HG02571 (cell line): Measurements from ENCODE around the gene GAMT.

Experiments
- ATAC-seq: cut with Tn5 transposase; IDR thresholded peaks from one replicate; pipeline ENCODE4 v1.9.1; 2021; ENCODE audit warnings: mild to moderate bottlenecking, moderate library complexity; ENCODE audit not compliant: unreplicated experiment

The GAMT gene

DNA sequence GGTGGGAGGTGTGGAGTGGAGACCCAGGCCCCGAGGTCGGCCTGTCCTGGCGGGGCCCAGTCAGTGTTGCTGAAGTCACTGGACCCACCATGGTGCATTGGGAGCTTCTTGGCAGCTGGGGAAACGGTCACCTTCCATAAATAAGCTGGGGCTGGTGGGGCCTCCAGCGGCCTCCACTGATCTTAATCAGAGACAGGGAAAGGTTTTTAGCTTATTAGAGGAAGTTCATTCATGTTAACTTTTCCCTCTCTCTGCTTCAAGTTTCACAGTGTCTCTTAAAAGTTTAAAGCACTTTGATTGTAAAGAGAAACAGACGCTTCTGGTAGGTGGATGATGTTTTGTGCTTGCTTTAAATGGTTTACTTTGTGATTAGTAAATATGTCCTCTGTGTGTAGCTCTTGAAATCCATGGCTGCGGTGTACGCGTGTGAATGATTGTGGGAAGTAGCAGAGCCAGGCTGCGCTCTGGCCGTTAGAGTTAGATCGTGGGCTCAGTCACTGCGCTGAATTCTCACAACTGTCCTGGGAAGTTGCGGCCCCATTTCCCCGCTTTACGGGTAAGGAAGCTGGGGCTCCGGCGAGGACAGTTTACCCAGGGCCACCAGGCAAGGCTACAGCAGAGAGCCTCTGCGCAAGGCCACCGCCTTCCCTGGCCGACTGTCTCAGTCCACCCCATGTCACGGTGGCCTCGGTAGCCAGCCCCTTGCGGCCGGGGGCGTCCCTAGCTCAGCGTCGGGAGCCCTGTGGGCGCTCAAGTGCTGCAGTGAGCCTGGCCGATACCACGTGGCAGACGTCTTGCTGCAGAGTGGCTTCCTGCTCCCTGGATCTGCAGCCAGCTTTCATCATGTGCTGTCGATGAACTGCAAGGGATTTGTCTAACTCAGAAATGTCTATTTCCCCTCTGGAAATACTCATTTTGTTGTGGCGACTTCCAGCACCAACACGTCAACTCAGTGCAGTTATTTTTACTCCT lies 34.2 kb downstream of the GAMT start:
- no peak for ATAC-seq

DNA sequence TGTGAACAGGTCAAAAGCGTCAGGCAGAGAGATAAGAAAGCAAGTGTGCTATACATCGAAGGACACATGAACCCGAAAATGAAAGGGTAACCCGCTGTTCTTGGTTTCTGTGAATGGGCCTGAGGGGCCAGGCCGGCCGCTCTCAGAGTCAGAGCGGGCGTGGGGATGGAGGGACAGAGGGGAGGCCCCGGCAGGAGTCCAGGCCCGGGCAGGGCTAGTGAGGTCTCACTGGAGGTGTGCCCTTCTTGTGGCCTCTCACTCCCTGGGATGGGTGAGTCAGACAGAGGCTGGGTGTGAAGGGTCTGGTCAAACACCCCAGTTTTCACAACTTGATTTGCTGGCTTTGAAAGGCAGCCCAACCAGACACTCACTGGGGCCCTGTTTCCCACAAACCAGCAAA lies 35.0 kb downstream of the GAMT start:
- ATAC-seq, result no peak

DNA sequence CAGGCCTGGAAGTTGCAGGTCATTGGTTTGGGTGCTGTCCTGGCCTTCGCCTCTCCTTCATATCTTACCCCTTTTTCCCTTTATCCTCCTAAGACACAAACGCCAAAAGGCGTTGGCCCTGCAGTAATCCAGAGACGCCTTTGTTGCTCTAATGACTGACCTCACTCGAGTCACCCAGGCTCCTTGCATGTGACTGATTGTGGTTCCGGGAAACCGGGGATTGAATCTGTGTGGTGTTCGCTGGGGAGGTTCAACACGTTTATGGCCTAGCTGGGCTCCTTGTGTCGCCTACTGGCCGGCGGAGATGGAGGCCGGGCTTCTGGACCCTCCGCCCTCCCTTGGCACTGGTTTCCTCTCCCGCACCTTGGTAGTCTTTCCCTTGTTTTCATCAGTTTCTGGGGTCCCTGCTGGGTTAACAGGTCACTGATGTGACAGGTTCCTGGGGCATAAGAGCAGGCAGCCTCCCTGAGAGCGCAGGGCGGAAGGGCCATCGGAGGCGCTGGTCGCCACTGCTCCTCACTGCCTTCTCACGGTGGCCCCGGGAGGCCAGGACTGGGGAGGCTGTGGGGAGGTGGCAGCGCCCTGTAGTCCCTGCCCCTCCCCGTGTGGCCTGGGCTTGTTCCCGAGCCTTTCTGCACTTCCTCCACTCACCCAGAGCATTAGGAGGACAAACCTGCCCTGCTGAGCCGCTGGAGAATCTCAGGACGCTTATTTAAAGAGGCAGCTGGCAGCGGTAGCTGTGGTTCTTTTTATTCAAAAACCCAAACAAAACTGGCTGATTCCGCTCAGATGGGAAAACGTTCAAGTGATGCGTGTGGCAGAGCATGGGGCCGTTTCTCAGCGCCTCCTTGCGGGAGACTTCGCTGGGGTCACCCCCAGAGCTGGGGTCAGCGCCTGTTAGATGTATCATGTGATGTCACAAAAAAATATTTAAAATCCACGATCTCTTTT lies 35.7 kb downstream of the GAMT start:
- no peak for ATAC-seq

- no peak for ATAC-seq
Observed at GRCh38 chr19:1364070-1364704, 37.2 kb downstream of the GAMT start.

- no peak for ATAC-seq
Observed at GRCh38 chr19:1363599-1363998, 37.7 kb downstream of the GAMT start.

DNA sequence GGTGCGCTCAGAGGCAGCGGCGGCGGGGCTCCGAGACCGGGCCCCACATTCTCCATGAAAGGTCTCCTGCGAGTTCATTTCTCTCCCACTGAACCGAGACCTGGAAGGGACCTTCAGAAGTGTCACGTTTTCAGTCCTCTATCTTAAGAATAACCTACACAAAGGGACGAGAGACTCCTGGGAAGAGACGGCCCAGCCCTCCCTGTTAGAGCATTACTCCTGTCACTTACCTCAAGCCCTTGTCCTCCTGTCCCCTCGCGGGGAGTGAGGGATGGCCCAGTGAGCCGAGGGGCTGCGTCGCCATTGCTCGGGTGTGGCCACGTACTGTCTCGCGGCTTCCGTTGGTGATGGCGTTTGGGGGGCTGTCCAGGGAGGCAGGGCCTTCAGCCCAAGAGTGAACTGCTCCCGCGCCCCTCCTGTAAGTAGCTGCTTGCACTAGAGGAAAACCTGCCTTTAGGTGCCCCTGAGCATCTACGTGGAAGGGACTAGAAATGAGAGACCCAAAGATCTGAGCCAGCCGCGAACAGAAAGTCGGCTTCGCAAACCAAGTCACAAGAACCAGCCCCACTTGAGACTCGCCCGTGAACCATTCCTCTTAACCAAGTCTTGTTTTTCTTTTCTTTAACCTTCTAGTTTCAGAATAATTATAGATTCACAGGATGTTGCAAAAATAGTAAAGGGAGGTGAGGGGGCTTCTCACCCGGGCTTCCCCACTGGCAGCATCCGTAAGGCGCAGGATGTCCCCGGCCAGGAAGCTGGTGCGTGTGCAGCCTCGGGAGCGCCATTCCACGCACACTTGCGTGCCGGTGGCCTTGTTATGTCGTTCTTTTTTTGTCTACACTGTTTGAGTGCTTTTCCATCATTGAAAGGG lies 38.7 kb downstream of the GAMT start:
- no peak for ATAC-seq

- ATAC-seq, result no peak
Observed at GRCh38 chr19:1361601-1362386, 39.5 kb downstream of the GAMT start.

- ATAC-seq, result no peak
Observed at GRCh38 chr19:1360818-1361461, 40.4 kb downstream of the GAMT start.

- no peak for ATAC-seq
Observed at GRCh38 chr19:1360126-1360817, 41.1 kb downstream of the GAMT start.

DNA sequence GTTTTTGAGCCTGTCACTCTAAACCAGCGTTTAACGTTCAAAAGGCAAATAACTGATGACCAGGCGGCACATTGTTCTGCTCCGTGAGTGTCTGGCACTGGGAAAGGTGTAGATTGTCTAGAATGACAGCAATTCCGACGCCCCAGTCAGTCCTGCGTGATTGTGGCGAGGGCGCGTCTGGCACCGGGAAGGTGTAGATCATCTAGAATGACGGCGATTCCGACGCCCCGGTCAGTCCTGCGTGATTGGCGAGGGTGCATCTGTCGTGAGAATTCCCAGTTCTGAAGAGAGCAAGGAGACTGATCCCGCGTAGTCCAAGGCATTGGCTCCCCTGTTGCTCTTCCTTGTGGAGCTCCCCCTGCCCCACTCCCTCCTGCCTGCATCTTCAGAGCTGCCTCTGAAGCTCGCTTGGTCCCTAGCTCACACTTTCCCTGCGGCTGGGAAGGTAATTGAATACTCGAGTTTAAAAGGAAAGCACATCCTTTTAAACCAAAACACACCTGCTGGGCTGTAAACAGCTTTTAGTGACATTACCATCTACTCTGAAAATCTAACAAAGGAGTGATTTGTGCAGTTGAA lies 43.7 kb downstream of the GAMT start:
- no peak for ATAC-seq

DNA sequence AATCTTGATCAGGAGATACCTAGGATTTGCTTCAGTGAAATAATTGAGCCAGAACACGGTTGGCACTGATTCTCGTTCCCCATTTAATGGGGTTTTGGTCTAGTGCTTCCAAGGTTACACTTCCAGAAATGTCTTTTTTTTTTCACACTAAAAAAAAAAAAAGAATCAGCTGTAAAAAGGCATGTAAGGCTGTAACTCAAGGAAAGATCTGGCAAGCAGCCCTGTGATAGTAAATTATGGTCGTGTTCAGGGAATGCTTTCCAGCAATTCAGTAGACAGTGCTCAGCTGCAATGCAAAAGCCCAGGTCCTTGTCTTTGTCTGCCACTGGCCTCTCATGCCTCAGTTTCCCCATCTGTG lies 44.9 kb downstream of the GAMT start:
- ATAC-seq, result no peak

DNA sequence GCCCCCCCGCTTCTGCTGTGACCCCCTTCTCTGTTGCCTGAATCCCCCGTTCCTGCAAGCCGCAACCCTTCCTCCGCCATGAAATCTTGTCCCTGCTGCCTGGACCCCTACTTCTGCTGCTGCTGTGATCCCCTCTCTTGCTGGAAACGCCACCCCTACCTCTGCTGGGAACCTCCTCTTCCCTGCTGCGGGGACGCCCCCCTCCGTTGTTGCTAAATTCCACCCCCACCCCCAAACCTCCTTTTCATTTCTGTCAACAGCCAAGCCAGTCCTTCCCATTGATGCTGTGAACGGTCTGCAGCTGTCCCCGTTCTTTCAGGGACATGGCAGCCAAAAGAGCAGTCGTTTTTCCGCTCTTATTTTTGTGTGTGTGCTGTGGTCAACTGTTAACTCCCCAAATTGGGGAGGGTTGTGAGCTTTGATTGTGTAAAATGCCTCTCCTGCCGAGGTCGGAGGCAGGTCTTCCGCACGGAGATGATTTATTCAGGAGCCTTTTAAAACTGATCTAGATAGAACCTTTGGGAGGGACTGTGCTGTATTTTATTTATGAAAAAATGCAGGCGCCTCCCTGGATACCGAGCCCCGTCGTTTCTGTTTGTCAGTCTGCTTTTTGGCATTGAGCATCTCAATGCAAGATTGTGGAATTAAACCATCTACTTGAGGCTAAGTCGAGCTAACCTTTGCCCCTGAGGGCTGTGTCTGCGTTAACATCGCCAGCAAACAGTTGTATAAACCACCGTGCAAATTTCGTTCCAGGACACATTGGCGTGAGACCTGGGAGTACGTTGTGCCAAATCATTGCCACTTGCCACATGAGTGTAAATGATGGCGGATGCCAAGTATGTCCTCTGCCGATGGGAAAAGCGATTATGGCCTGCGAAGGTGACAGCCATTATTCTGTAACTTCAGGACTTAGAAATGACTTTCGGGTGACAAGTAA lies 45.5 kb downstream of the GAMT start:
- ATAC-seq, result no peak

DNA sequence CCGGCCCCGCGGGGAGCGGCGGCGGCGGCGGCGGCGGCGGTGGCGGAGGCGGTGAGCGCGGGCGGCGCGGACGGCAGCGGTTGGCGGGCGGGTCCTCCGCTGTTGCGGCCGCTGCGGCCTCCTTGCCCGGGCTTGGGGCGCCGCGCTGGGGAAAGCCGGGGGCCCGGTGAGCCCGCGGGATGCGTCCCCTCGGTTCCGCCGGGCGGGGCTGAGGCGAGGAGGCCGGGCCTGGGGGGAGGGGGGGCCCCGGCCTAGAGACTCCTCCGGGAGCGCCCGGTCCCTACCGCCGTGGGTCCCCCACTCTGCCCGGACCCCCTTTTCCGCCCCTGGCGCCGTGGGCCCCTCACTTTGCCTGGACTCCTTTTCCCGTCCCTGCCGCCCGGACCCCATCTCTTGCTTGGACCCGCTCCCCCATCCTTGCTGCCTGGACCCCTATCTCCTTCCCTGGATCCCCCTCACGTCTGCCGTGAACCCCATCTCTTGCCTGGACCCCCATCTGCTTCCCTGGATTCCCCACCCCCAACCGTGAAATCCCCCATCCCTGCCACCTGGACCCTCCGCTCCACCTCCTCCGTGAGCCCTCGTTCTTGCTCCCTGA lies 46.3 kb downstream of the GAMT start:
- ATAC-seq, result peak; percentile 35

DNA sequence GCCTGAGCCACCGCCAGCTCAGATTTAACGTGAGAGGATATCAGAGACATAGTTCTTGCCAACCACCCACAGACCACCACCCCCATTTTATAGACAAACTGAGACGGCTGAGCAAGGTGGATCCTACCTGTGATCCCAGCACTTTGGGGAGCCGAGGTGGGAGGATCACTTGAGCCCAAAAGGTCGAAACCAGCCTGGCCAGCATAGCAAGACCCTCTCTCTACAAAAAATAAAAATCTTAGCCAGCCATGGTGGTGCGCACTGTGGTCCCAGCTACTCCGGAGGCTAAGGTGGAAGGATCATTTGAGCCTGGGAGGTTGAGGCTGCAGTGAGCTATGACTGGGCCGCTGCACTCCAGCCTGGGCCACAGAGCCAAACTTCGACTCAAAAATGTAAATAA lies 48.2 kb downstream of the GAMT start:
- no peak for ATAC-seq

DNA sequence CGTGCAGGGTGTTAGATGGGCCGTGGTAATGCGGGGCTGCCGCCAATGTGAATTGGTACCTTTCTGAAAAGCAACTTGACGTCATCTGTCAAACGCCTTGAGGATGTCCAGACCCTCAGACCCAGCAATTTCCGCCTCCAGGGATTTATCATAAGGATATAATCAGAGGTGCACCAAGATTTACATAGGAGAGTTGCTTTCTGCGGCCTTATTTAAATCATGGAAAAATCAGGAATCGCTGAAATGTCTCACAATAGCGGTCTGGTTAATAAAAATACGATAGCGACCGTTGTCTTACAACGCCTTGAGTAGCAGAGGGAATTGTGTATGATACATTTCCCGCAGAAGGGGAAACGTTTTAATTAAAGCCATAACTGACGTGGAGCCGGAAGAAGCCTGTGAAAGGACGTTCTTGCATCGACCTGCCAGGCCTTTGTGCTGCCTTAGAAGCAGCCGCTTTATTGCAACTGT lies 49.9 kb downstream of the GAMT start:
- no peak for ATAC-seq

GRCh38 chr19:1350867-1351266 lies 50.5 kb downstream of the GAMT start:
- no peak for ATAC-seq
